ENCODE results near the gene CCDC187.

- no peak for TF ChIP-seq CTCF (conservative IDR thresholded peaks at IDR 0.05)
- no peak for TF ChIP-seq ZFX (IDR thresholded peaks at IDR 0.05)
Observed at GRCh38 chr9:136253246-136254130, 50.4 kb downstream of the CCDC187 start.
